ENCODE measurements around the gene ASB10.
A peak's percentile ranks its signal among the peaks of the same experiment; 100 is the strongest.

Gene ASB10

DNA sequence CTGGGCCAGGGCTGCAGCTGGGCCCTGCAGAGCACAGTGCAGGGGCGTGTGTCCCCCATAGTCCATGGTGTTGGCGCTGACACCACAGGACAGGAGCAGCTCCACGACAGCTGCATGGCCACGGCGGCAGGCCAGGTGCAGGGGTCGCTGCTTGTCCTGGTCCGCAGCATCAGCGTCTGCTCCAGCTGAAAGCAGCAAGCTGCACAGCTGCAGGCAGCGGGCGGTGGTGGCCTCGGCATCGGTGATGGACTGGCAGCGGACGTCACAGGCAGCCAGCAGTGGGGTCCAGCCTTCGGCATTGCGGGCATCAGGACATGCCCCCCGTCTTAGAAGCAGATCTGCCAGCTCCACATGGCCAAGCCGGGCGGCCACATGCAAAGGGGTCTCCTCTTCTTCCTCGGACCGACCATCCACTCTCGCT, 6.0 kb downstream of the ASB10 start:
- Histone ChIP-seq H3K36me3 (ENCODE audit: control insufficient read depth, insufficient read depth, low read length, severe bottlenecking) (no peaks in the 10 kb centered on the region), H3K9ac (ENCODE audit: low read length) (no peak overlapping the region), H3K4me3 (ENCODE audit: low read length) (no peak overlapping the region), H3K4me1 (ENCODE audit: control insufficient read depth, insufficient read depth, low read length) (no peaks in the 10 kb centered on the region), H3K9me3 (ENCODE audit: control insufficient read depth, low read length) (no peaks in the 10 kb centered on the region), H3K27me3 (replicated peaks; ENCODE audit: control insufficient read depth, insufficient read depth, low read length) (peaks cover 69% of the 10 kb centered on the region)
- no peak for DNase-seq (ENCODE audit: low read depth)

DNA sequence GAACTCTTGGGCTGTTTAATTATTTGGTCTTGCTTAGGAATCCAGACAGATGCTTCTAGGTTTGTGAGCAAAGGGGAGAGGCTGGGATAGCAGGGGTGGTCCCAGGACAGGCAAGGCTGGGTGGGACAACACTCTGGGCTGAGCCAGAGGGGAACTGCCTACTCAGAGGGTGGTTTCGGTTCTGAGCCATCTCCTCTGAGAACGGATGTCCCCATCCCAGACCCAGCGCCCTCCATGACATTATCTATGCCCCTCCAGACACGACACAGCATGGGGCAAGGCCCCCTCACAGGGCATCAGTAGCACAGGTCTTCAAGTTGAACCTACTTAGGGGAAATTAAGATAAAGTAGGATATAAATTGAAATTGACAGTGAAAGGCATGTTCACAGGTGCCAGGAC, 7.1 kb downstream of the ASB10 start:
- Histone ChIP-seq H3K9me3 (ENCODE audit: control insufficient read depth, low read length) (no peaks in the 10 kb centered on the region), H3K27me3 (replicated peaks; ENCODE audit: control insufficient read depth, insufficient read depth, low read length) (peaks cover 73% of the 10 kb centered on the region), H3K4me3 (ENCODE audit: low read length) (no peak overlapping the region), H3K4me1 (ENCODE audit: control insufficient read depth, insufficient read depth, low read length) (no peaks in the 10 kb centered on the region), H3K36me3 (ENCODE audit: control insufficient read depth, insufficient read depth, low read length, severe bottlenecking) (no peaks in the 10 kb centered on the region), H3K9ac (ENCODE audit: low read length) (no peak overlapping the region)
- no peak for DNase-seq (ENCODE audit: low read depth)

DNA sequence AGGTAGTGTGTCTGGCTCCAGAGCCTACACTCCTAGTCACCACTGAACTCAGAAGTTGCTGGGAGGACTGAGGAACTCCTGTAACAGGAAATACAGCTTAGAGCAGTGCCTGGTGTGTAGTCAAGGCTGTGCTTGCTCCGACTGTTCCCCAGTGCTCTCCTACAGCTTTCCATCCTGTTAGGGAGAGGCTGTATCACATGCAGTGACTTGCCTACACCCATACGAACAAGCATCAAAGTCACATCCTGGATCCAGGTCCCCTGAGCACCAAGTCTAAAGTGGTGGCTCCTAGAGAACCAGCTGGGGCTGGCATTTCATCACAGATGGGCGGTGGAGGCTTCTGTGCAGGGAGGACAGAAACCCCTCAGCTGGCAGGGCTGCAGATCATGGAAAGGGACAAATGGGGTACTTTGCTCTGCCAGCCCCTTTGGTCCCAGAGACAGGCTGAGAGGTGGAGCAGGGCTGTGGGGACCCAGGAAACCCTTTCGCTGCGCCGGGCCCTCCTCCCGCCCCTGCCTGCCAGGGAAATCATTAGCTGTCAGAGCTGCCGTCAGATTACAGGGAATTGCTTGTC, 7.7 kb downstream of the ASB10 start:
- no peaks in the 10 kb centered on the region for H3K9me3 ChIP-seq (ENCODE audit: control insufficient read depth, low read length)
- H3K4me3 ChIP-seq (ENCODE audit: low read length) = no peak overlapping the region
- H3K36me3 ChIP-seq (ENCODE audit: control insufficient read depth, insufficient read depth, low read length, severe bottlenecking) = no peaks in the 10 kb centered on the region
- peaks cover 78% of the 10 kb centered on the region for H3K27me3 ChIP-seq (replicated peaks; ENCODE audit: control insufficient read depth, insufficient read depth, low read length)
- H3K9ac ChIP-seq (ENCODE audit: low read length) = no peak overlapping the region
- no peaks in the 10 kb centered on the region for H3K4me1 ChIP-seq (ENCODE audit: control insufficient read depth, insufficient read depth, low read length)
- no peak for DNase-seq (ENCODE audit: low read depth)

DNA sequence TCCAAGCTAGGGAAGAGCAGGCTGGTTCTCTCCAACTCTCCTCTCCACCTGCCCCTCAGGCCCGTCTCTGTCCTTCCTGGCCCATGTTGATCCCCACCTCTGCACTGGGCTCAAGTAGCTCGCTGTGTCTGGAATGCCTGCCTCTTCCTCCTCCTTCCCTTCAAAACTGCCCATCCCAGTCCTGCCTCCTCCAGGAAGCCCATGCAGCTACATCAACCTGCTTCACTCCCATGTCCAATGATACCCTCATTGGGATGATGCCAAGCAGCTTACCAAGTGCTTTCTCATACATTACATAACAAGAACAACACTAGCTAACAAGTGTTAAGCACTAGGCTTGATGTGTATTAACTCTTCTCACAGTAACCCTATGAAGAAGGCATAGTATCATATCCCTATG, 8.2 kb downstream of the ASB10 start:
- H3K9ac ChIP-seq (ENCODE audit: low read length) = no peak overlapping the region
- no peaks in the 10 kb centered on the region for H3K9me3 ChIP-seq (ENCODE audit: control insufficient read depth, low read length)
- H3K27me3 ChIP-seq (replicated peaks; ENCODE audit: control insufficient read depth, insufficient read depth, low read length) = peaks cover 82% of the 10 kb centered on the region
- H3K4me3 ChIP-seq (ENCODE audit: low read length) = no peak overlapping the region
- H3K36me3 ChIP-seq (ENCODE audit: control insufficient read depth, insufficient read depth, low read length, severe bottlenecking) = no peaks in the 10 kb centered on the region
- DNase-seq (ENCODE audit: low read depth) = no peak
- H3K4me1 ChIP-seq (ENCODE audit: control insufficient read depth, insufficient read depth, low read length) = no peaks in the 10 kb centered on the region

DNA sequence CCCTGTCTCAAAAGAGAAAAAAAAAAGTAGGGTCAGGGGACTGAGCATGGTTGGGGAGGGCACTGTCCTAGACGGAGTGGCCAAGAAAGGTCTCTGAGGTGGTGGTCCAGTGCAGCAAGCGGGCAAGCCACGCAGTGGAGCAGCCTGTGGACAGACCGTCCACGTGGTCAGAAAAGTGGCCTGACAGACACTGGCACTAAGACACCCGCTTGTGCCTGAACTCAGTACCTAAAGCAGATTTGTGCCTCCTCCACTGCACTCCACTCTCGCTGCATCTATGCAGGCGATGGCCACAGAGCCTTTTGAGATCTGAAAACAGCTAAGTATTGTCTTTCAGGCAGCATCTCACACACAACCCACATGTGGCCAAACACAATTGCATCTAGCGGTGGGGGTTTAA, 8.8 kb downstream of the ASB10 start:
- Histone ChIP-seq H3K4me3 (ENCODE audit: low read length) (no peak overlapping the region), H3K4me1 (ENCODE audit: control insufficient read depth, insufficient read depth, low read length) (no peaks in the 10 kb centered on the region), H3K36me3 (ENCODE audit: control insufficient read depth, insufficient read depth, low read length, severe bottlenecking) (no peaks in the 10 kb centered on the region), H3K9ac (ENCODE audit: low read length) (no peak overlapping the region), H3K9me3 (ENCODE audit: control insufficient read depth, low read length) (no peaks in the 10 kb centered on the region), H3K27me3 (replicated peaks; ENCODE audit: control insufficient read depth, insufficient read depth, low read length) (peaks cover 85% of the 10 kb centered on the region)
- DNase-seq (ENCODE audit: low read depth) = no peak

DNA sequence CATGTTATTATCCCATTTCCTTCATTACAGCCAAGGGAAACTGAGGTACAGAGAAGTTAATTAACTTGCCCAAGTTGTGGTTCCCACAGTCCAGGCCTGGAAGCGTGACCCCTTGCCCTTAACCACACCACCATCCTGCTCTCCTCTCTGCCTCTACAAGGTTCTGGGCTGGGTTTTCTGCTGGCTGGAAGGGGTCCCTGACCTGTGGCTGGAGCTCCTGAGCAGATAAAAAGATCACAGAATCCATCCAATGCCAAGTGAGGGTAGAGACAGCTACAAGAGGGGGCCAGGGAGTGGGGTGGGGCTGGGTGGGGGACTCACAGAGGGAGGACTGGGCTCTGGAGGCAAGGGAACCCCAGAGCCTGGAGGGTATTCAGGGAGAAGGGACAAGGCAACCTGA, 9.7 kb downstream of the ASB10 start:
- no peak for DNase-seq (ENCODE audit: low read depth)
- Histone ChIP-seq H3K36me3 (ENCODE audit: control insufficient read depth, insufficient read depth, low read length, severe bottlenecking) (no peaks in the 10 kb centered on the region), H3K27me3 (replicated peaks; ENCODE audit: control insufficient read depth, insufficient read depth, low read length) (peaks cover 81% of the 10 kb centered on the region)

DNA sequence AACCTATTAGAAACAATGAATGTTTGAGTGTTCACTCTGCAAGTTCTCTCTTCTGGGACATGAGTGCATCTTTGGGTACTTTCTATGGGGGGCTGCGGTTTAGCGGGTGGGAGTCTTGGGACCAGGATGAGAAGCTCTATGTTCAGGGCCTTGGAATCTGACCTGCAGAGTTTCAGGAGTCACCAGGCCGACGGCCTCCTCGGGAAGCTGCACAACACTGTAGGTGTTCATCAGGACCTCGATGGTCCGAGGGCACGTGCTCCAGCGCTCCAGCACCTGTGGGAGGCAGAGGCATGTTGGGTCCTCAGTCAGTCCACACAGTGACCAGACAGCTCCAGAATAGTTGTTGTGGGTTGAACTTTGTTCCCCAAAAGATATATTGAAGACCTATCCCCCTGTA, 10.6 kb downstream of the ASB10 start:
- DNase-seq (ENCODE audit: low read depth) = no peak
- Histone ChIP-seq H3K9ac (ENCODE audit: low read length) (no peak overlapping the region), H3K4me1 (ENCODE audit: control insufficient read depth, insufficient read depth, low read length) (no peaks in the 10 kb centered on the region), H3K4me3 (ENCODE audit: low read length) (no peak overlapping the region), H3K27me3 (replicated peaks; ENCODE audit: control insufficient read depth, insufficient read depth, low read length) (peaks cover 76% of the 10 kb centered on the region), H3K36me3 (ENCODE audit: control insufficient read depth, insufficient read depth, low read length, severe bottlenecking) (no peaks in the 10 kb centered on the region), H3K9me3 (ENCODE audit: control insufficient read depth, low read length) (no peaks in the 10 kb centered on the region)

More for the DNA sequence above, 9.7 kb downstream of the ASB10 start:
- no peaks in the 10 kb centered on the region for H3K4me1 ChIP-seq (ENCODE audit: control insufficient read depth, insufficient read depth, low read length)
- no peak overlapping the region for H3K9ac ChIP-seq (ENCODE audit: low read length)
- no peaks in the 10 kb centered on the region for H3K9me3 ChIP-seq (ENCODE audit: control insufficient read depth, low read length)
- no peak overlapping the region for H3K4me3 ChIP-seq (ENCODE audit: low read length)

DNA sequence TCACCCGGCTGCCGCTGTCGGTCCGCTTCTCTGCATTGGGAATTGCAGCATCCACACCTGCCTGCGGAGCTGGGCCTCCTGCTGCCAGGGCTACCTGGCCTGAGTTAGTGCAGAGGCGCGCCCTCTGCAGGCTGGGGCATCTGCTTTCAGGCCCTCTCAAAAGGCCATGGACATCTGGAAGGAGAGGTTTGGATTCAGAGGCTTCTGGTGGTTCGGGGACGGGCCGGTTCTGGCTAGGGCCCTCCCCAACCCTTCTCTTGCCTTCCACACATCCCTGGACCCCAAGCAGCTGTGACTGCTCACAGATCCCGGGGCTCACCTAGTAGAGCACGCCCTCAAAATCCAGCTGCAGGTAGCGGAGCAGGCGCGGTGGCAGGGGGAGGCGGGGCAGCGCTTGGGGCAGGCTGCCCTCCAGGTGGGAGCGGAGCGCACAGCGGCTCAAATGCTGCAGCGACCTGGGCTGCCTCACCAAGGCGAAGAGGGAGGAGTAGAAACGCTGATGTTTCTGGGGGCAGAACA, 11.2 kb downstream of the ASB10 start:
- H3K4me3 ChIP-seq (ENCODE audit: low read length) = no peak overlapping the region
- peaks cover 76% of the 10 kb centered on the region for H3K27me3 ChIP-seq (replicated peaks; ENCODE audit: control insufficient read depth, insufficient read depth, low read length)
- H3K36me3 ChIP-seq (ENCODE audit: control insufficient read depth, insufficient read depth, low read length, severe bottlenecking) = no peaks in the 10 kb centered on the region
- no peak overlapping the region for H3K9ac ChIP-seq (ENCODE audit: low read length)
- no peaks in the 10 kb centered on the region for H3K9me3 ChIP-seq (ENCODE audit: control insufficient read depth, low read length)
- no peaks in the 10 kb centered on the region for H3K4me1 ChIP-seq (ENCODE audit: control insufficient read depth, insufficient read depth, low read length)
- no peak for DNase-seq (ENCODE audit: low read depth)

DNA sequence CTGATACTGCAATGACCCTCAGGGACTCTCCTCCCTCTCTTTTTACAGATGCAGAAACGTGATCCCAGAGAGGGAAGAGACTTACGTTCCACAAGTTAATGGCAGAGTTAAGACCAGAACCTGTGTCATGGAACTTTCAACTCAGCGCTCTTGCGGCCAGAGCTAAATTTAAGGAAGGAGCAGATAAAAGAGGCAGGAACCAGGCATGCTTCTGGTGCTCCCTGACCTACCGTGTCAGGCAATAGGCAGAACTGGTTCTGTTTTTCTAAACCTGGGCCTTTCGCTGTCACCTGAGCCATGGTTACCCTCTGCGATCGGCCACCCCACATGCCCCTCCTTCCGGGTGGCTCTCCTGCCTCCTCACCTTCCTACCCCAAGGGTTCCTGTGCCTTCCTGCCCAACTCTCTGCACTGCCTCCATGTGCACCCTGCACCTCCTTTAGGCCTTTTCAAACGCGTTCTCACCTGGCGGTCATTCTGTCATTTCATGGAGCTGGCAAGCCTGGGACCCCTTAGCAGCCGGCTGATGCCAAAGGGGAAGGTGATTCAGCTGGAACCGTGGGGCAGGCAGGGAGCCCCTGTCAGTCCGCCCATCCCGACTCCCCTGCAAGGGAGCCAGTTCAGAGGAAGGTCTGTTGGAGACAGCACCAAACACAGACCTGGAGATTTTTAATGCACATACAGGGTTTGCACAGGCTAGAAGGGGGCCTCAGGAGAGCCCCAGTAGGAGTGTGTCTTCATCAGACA, 11.8 kb downstream of the ASB10 start:
- no peak overlapping the region for H3K9ac ChIP-seq (ENCODE audit: low read length)
- peaks cover 75% of the 10 kb centered on the region for H3K27me3 ChIP-seq (replicated peaks; ENCODE audit: control insufficient read depth, insufficient read depth, low read length)
- DNase-seq (ENCODE audit: low read depth) = no peak
- H3K36me3 ChIP-seq (ENCODE audit: control insufficient read depth, insufficient read depth, low read length, severe bottlenecking) = no peaks in the 10 kb centered on the region
- no peak overlapping the region for H3K4me3 ChIP-seq (ENCODE audit: low read length)
- no peaks in the 10 kb centered on the region for H3K9me3 ChIP-seq (ENCODE audit: control insufficient read depth, low read length)
- no peaks in the 10 kb centered on the region for H3K4me1 ChIP-seq (ENCODE audit: control insufficient read depth, insufficient read depth, low read length)

DNA sequence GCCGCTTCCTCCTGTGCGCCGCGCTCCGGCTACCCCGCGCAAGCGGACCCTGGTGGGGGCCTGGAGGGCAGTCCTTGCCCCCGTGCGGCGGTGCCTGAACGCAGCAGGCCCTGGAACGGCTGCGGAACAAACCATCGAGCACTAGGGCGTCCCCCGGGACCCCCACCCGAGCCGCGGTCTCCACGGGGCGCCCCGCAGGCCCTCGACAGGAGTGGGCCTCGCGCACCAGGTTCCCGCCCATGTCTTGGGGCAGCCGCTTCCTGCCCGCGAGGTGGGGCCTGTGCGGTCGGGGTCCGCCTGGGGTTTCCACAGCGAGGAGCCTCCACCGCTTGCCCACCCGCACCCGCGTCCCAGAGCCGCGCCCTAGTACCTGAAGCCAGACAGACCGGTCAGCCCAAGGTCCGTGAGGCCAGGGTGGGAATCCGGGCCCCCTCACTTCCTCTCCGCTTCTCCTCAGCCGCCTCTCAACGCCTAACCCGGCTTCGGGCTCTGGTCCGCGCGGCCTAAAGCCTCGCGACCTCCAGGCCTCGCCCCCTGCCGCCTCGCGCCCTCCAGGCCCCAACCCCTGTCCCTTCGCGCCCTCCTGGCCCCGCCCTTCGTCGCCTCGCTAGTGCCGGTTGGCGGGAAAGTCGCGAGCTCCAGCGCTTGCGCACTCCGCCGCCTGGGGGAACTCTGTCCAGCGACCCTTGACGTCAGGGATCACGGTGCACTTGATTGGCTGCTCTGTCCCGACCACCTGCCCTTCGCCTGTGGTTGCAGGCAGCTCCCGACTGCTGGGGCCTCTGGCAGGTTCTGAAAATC, 12.6 kb downstream of the ASB10 start:
- DNase-seq (ENCODE audit: low read depth) = peak; percentile 14
- Histone ChIP-seq H3K9me3 (ENCODE audit: control insufficient read depth, low read length) (no peaks in the 10 kb centered on the region), H3K4me3 (ENCODE audit: low read length) (no peak overlapping the region), H3K27me3 (replicated peaks; ENCODE audit: control insufficient read depth, insufficient read depth, low read length) (peaks cover 75% of the 10 kb centered on the region), H3K36me3 (ENCODE audit: control insufficient read depth, insufficient read depth, low read length, severe bottlenecking) (no peaks in the 10 kb centered on the region), H3K9ac (ENCODE audit: low read length) (no peak overlapping the region), H3K4me1 (ENCODE audit: control insufficient read depth, insufficient read depth, low read length) (no peaks in the 10 kb centered on the region)

Measured in adipocyte (in vitro differentiated cells).